Stimulated activated CD8-positive, alpha-beta memory T cell treated with anti-CD3 and anti-CD28 coated beads, Interleukin-7, amount 100 ng/mL, for 24 hours (primary cell): ENCODE measurements around the gene PLXNB3.

Experiments used
- DNase-seq: peaks from one replicate; pipeline ENCODE4 v3.0.0-alpha.2; 2020; ENCODE audit warnings: low read depth

PLXNB3 gene

DNA sequence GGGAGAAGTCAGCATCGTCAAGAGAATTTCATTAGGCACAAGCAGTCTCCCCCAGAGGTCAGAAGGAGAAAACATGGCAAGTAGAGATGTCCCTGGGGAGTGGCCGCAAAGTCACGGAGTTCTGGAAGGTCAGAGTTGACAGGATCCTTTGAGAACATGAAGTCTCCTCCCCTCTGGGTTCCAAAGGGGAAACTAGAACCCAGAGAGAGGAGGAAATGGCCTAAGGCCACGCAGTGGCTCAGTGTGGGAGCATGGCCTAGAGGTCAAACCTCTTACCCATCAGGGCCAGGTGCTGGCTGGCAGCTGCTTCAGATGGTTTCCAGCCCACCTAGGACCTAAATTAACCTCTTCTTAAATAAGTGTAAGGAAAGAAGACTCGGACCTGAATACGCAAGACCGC lies 29.2 kb downstream of the PLXNB3 start:
- DNase-seq, result no peak

DNA sequence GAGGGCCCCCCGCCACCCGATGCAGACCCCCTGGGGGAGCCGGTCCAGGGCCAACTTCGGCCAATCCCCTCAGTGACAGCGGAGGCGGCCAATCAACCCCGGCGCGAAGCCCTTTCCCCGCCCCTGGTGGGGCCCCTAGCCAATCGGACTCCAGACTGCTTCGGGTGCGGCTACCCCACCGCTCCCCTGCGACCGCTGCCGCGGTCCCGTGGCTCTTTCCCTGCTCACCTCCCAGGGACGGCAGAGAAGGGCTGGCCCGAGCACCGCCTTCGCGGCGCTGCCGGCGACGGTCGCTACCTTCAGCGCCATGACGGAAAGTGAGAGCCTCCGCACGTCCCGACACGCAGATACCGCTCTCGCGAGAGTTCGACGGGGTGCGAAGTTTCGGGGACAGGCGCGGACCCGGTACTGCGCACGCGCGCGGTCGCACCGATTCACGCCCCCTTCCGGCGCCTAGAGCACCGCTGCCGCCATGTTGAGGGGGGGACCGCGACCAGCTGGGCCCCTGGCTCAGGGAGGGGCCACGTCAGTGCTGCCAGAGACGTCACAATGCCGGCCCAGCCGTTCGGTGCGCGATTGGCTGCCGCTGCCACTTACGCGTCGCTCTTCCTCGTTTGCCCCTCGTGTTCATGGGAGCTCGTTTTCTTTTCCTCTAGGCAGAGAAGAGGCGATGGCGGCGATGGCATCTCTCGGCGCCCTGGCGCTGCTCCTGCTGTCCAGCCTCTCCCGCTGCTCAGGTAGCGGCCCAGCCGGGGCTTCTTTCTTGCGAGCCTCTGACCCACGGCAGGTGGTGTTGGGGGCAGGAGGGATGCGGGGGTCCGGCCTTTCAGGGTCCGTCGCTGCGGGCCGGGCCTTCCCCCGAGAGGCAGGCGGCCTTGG lies 30.2 kb downstream of the PLXNB3 start, which contains the start of the genes IDH3G and SSR4:
Gene IDH3G, minus strand, starts transcription at position 358 of the 879 bp plus-strand sequence. Its CDS starts 49 bp downstream, at position 309.
Gene SSR4, plus strand, starts transcription at position 651 of the 879 bp plus-strand sequence. Its CDS starts 20 bp downstream, at position 671.
- peak; percentile 79 for DNase-seq

DNA sequence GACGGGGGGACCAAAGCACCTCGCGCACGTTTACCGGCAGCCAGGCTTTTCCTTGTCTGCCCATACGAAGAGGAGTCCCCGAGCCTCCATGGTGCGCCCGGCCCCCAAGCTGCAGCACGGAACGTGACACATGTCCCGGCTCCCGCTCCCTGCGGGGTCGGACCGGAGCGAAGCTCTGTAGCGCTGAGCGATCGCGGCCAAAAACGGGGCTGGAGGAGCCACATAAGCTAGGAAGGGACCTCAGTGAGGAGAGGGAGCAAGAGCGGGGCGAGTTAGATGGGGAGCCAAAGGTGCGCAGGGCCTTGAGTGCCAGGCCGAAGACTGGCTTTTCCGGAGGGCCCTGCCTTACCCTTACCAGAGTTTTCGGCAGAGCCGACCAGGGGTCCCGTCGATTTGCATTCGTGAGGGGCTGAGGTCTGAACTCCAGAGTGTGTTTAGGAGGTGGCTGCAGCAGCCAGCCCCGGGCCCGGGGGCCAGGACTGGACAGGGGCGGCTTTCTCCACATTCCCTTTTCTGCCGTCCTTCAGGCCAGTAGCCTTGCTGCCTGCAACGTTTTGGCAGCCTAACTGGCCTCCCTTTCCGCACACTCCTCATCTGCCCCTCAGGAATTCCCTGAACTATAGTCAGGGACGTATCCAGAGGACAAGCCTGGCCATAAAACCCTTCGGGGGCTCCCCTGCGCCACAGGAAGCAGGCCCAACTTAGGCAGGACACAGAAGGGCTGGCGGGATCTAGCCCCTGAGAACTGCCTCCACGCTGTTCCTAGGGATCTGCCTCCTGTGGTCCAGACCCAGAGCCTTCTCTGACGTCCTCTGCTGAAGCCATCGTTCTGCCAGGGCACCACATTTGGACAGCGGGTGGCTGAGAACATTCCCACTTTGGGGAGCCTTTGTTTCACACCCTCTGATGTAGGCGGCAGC lies 31.1 kb downstream of the PLXNB3 start:
- peak; percentile 3 for DNase-seq

DNA sequence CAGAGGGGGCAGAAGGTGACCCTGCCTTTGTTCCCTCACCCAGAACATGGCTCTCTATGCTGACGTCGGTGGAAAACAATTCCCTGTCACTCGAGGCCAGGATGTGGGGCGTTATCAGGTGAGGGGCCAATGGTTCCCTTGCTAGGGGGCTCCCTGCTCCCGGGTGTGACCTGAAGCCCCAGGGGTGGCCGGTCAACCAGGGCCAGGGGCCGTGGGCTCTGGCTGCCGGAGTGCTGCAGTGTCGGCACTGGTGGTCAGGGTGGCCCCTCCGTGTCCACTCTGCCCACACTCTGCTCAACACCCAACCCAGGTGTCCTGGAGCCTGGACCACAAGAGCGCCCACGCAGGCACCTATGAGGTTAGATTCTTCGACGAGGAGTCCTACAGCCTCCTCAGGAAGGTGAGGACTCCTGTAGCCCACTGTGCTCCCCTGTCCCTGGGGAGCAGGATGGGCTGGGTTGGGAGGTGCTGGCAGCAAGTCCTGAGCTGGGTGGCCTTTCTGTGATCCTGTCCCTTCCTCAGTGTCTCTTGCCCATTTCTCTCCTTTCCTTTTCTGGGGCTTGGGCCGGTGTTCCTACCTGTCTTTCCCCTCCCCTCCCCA lies 33.5 kb downstream of the PLXNB3 start:
- no peak for DNase-seq

DNA sequence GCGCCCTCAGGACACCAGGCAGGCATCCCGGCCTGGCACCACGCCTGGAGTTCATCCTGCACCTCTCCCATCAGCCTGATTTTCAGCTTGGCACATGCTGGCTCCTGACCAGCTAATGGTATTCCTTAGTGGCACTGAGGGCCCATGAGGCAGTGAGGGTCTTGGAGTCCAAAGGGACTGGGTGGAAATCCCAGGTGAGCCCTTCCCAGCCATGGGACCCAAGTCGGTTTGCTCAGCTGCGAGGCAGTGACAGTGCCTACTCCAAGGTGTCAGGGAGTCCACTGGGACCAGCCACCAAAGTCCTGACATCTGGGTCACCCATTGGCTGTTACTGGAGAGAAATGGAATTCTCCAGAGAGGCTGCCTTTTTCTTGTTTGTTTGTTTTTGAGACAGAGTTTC lies 35.3 kb downstream of the PLXNB3 start:
- DNase-seq, result no peak

DNA sequence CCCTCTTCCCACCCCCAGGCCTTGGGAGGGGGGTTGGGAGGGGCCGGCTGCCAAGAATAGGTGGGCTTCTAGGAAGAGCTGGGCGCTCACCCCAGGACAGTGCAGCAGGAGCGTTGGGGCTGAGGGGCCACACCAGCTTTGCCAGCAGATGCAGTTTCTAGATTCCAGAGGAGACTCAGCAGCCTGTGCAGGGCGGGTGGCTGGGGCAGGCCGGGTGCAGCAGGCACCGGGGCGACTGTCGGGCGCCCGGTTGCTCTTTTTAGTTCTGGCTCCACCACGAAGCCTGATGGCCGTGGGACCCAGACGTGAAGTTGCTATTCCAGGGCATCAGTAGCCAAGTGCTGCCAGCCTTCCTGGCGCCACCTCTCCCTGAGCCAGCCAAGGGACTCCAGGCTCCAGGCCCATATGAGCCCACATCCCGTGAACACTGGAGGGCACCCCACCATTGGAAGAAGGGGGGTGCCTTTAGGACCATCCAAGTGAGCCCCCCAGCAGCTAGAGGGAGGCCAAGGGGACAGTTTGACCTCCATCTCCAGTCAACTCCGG lies 36.2 kb downstream of the PLXNB3 start:
- no peak for DNase-seq

DNA sequence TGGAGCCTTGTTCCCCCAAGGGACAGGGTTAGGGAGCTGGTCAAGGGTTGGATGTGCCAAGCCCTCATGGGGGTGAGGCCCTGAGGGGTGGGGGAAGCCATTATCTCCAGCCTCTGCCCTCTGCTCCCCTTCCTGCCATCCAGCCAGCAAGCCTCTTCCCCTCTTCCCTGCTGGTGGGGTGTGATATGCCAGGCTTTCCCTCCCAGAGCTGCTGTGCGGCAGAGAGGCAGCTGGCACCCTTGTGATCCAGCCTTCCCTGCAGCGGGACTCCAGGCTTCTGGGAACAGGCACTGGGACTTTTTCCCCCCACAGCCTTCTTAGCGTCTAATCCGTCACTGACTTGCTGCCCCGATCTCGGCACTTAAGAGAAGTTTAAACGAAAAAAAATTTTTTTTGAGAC lies 36.7 kb downstream of the PLXNB3 start:
- no peak for DNase-seq

DNA sequence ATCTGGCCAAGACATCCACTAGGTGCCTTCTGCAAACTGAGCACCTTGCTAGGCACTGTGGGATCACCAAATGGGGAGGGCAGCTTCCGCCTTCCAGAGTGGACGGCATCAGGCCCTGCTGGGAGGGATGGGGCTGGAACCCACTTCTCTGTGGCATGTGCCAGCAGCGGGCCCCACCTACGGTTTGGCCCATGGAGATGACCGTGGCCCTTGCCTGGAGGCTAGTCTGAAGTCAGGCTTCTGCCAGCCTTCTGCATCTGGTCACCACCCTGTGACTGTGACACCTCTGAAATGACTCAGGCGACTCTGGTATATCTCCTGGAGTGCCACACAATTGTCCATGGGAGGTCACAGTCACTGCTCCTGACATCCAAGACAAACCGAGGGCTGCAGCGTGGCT lies 37.6 kb downstream of the PLXNB3 start:
- no peak for DNase-seq

DNA sequence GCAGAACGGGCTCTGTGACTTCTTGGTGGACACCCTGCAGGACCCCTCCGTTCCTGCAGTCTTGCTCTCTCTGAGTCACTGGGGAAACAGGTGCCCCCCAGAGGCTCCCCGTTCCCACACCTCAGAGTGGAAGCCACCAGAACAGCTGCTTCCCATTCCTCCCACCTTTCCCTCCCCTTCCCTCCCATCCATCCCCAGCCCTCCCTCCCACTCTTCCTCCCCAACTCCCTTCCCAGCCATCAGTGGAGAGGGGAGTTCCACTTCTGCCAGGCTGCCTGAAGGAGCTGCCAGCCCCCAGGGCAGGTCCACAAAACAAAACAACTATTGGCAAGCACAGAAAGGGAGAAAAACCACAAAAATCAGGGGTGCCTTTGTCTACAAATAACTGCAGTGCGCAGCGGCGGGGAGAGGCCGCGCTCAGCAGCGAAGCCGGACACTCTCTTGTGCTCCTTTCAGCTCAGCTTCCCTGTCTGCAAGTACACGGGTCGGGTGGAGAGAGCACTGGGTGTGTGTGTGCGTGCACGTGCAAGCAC lies 38.5 kb downstream of the PLXNB3 start:
- no peak for DNase-seq

DNA sequence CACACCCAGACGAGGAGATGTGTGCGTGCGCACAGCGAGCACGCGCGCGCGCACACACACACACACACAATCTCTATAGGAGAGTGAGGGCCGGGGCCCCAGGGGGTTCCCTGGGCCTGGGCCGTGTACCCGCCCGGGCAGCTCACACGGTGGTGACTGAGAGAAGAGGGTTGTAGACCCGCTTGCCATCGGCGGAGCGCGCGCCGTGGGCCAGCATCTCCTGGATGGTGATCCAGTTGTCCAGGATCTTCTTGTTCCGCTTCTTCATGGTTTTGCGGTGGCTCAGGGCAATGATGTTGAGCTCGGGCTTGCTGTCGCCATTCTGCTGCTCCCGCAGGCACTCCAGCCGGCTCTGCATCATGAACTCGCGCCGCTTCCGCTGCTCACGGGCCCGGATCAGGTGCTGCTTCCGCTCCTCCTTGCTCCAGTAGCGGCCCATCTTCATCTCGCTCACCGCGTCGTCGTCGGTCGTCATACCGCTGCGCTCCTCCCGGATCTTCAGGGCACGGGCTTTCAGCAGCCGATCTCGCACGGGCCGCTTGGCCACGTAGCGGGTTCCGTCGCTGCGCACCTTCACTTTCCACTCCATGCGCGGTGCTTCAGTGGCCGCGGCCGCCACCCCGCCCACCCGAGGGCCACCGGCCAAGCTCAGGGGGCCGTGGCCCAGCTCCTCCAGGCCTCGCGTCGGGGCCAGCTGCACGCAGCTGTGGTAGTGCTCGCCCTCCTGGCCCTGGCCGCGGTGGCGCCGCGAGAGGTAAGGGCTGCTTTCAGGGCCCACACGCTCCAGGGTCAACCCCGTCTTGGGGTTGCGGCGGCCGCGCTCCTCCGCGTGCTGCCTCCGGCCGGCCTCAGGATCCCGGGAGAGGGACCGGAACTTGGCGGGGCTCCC lies 39.4 kb downstream of the PLXNB3 start:
- DNase-seq, result no peak

DNA sequence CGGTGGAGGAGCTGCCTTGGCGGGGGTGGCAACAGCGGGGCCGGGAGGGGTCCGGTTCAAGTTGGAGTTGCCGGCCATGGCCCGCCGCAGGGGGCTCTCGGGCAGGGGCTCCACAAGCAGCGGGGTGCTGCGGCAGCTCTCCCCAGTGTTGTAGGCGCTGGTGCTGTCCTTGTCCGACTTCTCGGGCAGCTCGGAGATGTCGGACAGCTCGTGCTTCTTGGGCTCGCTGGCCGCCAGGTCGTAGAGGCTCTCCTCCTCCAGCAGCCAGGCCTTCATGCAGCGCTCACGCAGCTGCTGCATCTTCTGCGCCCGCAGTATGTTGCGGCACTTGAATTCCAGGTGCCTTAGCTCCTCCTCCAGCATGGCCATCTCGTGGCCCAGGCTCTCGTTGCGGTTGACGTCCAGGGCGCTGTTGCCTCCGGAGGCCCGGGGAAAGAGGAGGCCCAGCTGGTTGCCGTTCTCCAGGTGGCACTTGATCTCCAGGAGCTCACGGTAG lies 40.1 kb downstream of the PLXNB3 start:
- no peak for DNase-seq

DNA sequence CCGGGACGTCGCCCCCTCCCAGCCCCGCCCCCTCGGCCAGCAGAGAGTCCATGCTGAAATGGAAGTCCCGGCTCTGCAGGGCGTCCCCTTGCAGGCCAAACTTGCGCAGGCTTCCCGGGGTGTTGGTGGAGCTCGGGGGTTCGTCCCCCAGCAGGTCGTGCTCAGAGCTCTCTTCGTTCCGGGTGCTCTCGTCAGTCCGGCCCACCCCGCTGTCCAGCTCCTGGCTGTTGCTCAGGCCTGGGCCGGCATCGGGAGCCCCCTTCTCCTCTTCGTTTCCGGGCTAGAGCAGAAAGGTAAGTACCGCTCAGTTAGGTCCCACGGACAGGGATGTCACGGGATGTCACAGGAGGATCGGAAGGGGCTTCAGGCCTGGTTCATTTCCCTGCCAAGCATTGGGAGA lies 40.6 kb downstream of the PLXNB3 start:
- DNase-seq, result no peak

DNA sequence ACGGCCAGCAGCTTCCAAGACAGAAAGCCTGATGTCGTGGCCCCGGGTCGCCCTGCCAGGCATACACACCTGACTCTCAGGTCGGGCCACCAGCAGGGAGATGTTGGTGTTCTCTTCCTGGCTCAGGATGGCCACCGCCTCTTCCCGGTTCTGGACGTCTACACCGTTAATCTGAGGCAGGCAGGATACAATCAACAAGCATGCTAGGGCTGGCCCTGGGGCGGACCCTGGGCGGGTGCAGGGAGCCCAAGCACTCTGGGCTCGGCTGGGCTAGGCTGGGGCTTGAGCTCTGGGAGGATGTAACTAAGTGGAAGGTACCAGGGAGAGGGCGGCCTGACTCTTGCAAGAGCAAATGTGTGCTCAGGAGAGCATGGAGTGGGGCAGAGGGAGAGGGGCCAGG lies 41.4 kb downstream of the PLXNB3 start:
- DNase-seq, result no peak

DNA sequence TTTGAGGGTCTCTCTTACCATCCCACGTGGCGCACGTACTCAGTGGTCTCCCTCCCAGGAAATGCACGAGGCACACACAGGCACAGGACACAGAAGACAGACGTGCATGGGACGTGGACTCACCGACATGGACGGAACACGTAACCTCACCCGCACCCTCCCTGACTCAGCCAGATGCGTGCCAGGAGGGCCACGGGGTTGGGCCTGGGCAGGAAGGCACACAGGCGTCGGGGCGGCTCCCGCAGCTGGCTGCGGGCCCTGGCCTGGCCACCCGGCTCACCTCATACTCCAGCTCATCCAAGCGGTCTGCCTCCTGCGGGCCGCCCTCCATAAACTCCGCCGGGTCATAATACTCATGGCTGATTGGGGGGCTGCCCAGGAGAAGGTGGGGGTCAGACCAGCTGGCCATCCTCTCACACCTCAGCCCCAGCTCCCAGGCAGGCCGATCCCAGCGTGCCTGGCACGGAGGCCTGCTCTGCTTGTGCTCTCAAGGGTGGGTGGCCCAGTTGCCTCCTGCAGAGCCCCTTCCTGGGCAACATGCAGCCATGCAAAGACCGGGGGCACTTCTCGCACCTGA lies 43.0 kb downstream of the PLXNB3 start:
- no peak for DNase-seq

DNA sequence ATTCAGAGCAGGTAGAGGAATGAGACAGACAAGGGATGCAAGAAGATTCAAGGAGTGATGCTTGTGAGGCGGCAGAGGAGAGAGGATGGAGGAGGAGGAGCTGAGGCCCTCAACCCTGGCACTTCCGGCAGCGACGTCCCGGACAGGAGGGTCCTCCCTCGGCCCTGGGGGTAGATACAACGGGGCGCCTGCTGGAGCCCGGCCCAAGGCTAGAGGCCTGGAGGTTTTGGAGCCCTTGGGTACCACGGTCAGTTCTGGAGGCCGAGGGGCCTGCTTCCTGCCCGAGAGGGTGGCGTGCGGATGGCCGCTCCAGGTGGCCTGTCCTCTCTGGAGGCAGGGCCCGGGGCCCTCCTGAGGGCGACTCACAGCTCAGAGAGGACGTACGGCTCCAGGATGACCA lies 43.9 kb downstream of the PLXNB3 start:
- no peak for DNase-seq

DNA sequence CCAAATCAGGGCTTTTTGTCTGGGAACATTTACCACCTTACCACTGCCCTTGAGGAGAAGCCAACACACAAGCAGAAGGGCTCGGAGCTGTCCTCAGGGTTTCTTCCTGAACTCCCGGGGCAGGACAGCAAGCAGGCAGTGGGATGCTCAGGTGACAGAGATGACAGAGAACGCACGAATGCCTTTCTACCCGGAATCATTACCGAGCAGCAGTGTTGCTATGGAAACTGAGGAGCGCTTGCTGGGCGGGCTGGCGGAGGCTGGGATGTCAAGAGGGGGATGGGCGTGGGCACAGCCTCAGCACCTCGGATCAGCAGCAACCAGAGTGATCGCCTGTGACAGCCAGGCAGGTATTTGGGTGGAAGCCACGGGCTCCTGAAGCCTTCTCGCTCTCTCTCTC lies 48.2 kb downstream of the PLXNB3 start:
- DNase-seq, result no peak

DNA sequence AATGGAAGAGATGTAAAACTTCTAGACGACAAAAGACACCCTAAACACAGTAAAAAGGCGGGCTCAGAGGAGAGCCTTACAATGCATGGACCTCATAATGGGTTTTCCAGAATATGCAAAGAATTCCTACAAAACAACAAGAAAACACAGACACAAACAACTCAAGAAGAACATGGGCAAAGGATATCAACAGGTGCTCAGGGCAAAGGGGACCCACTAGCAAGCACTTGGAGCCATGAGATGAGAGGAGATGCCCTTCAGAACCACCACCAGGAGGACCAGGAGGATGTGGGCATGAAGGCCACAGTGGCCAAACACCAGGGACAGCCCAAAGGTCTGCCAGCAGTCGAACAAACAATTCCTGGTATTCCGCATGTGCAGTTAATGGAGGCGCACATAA lies 49.1 kb downstream of the PLXNB3 start:
- DNase-seq, result no peak

DNA sequence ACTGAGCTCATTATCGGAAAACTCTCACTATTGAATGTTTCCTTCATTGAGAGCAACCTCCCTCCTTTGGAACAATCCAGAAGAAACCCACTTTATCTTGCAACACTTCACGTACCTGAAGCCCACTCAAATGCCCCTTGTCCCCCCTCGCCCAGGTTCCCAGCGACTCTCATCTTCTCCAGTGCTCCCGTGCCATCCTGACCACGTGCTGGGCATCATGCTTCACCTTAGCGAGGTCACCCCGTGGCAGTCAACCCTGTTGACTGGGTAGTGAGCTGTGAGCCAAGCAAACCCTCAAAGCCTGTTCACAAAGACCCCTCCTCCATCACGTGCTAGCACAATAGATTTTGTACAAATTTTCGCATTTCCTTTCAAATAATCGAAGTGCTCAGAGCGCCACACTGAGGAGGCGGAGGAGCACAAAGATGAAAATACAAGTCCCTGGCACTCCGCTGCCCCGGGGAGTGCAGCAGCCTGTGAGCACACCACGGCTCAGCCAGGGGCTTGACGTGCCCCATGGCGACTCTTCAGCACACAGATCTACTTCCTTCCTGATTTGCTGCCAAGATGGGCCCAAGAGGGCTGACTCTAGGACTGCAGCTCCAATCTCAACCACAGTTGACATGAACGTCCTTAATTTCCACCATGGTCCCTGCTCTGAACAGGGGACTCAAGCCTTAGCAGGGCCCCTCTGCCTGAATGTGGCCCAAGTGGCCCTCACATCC lies 50.7 kb downstream of the PLXNB3 start:
- DNase-seq, result no peak

DNA sequence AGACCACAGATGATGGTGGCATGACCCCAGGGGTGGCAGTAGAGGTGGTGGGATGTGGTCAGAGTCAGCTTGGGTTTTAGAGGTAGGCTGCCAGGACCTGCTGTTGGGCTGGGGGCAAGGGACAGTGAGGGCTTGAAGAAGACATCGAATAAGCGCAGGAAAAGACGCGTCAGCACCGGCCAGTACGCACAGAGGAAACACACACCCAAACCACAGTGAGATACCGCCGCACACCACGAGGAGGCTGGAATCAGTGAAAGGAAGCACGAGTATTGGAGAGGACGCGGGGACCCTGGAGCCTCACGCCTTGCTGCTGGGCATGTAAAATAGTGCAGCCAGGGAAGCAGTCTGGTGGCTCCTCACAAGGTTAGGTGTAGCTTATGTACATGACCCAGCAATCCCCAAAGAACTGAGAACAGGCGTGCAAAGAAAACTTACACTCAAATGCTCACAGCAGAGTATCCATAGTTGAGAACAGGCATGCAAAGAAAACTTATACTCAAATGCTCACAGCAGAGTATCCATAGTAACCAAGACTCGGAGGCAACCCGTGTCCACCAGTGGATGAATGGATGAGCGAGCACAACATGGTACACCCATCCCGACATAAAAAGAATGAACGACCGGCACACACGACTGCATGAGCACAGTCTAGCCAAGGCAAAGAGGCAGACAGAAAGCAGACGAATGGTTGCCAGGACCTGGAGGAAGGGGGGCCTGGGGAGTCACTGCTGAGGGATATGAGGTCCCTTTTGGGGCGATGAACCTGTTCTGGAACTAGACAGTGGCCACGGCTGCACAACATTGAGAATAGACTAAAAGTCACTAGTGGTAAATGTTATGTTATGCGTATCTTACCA lies 53.0 kb downstream of the PLXNB3 start:
- DNase-seq, result no peak
